Subcutaneous abdominal adipose tissue (tissue), 5 donors: ENCODE results near the gene AFM.

Source experiments
- H3K27ac ChIP-seq: one replicate; pipeline ENCODE4 v1.7.0; 2013; ENCODE audit warnings: low read depth, mild to moderate bottlenecking, inconsistent platforms, low read length, moderate library complexity
- H3K27me3 ChIP-seq, 5 donors: one replicate each; pipeline ENCODE4 v1.7.0; 2013; ENCODE audit warnings: low read length in 5 of 5, inconsistent platforms in 1 of 5; ENCODE audit not compliant: control insufficient read depth in 5 of 5, insufficient read depth in 4 of 5
- H3K36me3 ChIP-seq, 5 donors: one replicate each; pipeline ENCODE4 v1.7.0; 2013; ENCODE audit warnings: low read length in 5 of 5; ENCODE audit not compliant: control insufficient read depth in 5 of 5, insufficient read depth in 5 of 5
- H3K4me1 ChIP-seq, 5 donors: one replicate each; pipeline ENCODE4 v1.7.0; 2013; ENCODE audit warnings: low read length in 5 of 5, mild to moderate bottlenecking in 3 of 5, moderate library complexity in 1 of 5; ENCODE audit not compliant: control insufficient read depth in 5 of 5, insufficient read depth in 5 of 5
- H3K4me3 ChIP-seq, 5 donors: one replicate each; pipeline ENCODE4 v1.7.0; 2013; ENCODE audit warnings: low read length in 5 of 5, low read depth in 1 of 5
- H3K9ac ChIP-seq, 5 donors: one replicate each; pipeline ENCODE4 v1.7.0; 2013; ENCODE audit warnings: low read length in 5 of 5, mild to moderate bottlenecking in 4 of 5, moderate library complexity in 3 of 5
- H3K9me3 ChIP-seq, 5 donors: one replicate each; pipeline ENCODE4 v1.7.0; 2013; ENCODE audit warnings: low read length in 5 of 5; ENCODE audit not compliant: control insufficient read depth in 5 of 5
- donor health status: healthy.
- donor health status: healthy.
- donor health status: healthy.
- donor health status: healthy.
- donor health status: healthy.

AFM gene

GRCh38 chr4:73458184-73459047 is 23.1 kb upstream of the AFM start:
- H3K9ac ChIP-seq, result no peak overlapping the region
- H3K9me3 ChIP-seq, result peaks cover 0 to 2% (median 0%) of the 10 kb centered on the region in 5 donors
- H3K27ac ChIP-seq, result no peak overlapping the region
- H3K27me3 ChIP-seq, result peaks cover 0 to 3% (median 0%) of the 10 kb centered on the region in 5 donors
- H3K36me3 ChIP-seq, result no peaks in the 10 kb centered on the region
- H3K4me1 ChIP-seq, result no peaks in the 10 kb centered on the region
- no peak overlapping the region for H3K4me3 ChIP-seq

GRCh38 chr4:73459048-73459421 is 22.5 kb upstream of the AFM start:
- Histone ChIP-seq H3K27ac (no peak overlapping the region), H3K9me3 (peaks cover 0 to 2% (median 0%) of the 10 kb centered on the region in 5 donors), H3K36me3 (no peaks in the 10 kb centered on the region), H3K9ac (no peak overlapping the region), H3K4me3 (no peak overlapping the region), H3K4me1 (no peaks in the 10 kb centered on the region), H3K27me3 (peaks cover 0 to 3% (median 0%) of the 10 kb centered on the region in 5 donors)

- no peak overlapping the region for H3K4me3 ChIP-seq
- no peaks in the 10 kb centered on the region for H3K4me1 ChIP-seq
- H3K36me3 ChIP-seq, result no peaks in the 10 kb centered on the region
- H3K27ac ChIP-seq, result no peak overlapping the region
- peaks cover 0 to 2% (median 0%) of the 10 kb centered on the region in 5 donors for H3K9me3 ChIP-seq
- H3K27me3 ChIP-seq, result peaks cover 0 to 3% (median 0%) of the 10 kb centered on the region in 5 donors
- H3K9ac ChIP-seq, result no peak overlapping the region
Measured at GRCh38 chr4:73460913-73461522, 20.5 kb upstream of the AFM start.

GRCh38 chr4:73468170-73468569 is 13.4 kb upstream of the AFM start:
- Histone ChIP-seq H3K36me3 (no peaks in the 10 kb centered on the region), H3K27ac (no peak overlapping the region), H3K4me3 (no peak overlapping the region), H3K9me3 (peaks cover 0 to 5% (median 0%) of the 10 kb centered on the region in 5 donors), H3K9ac (no peak overlapping the region), H3K27me3 (no peaks in the 10 kb centered on the region), H3K4me1 (no peaks in the 10 kb centered on the region)

- Histone ChIP-seq H3K4me3 (no peak overlapping the region), H3K9me3 (peaks cover 0 to 6% (median 5%) of the 10 kb centered on the region in 5 donors), H3K4me1 (no peaks in the 10 kb centered on the region), H3K27ac (no peak overlapping the region), H3K27me3 (no peaks in the 10 kb centered on the region), H3K9ac (no peak overlapping the region), H3K36me3 (no peaks in the 10 kb centered on the region)
Measured at GRCh38 chr4:73470728-73471127, 10.8 kb upstream of the AFM start.

- Histone ChIP-seq H3K9ac (no peak overlapping the region), H3K36me3 (no peaks in the 10 kb centered on the region), H3K27me3 (no peaks in the 10 kb centered on the region), H3K9me3 (peaks cover 0 to 6% (median 5%) of the 10 kb centered on the region in 5 donors), H3K4me3 (no peak overlapping the region), H3K4me1 (no peaks in the 10 kb centered on the region), H3K27ac (no peak overlapping the region)
Measured at GRCh38 chr4:73477176-73477575, 4.4 kb upstream of the AFM start.

GRCh38 chr4:73479323-73479722 is 2.2 kb upstream of the AFM start:
- Histone ChIP-seq H3K9ac (no peak overlapping the region), H3K27ac (no peak overlapping the region), H3K4me1 (no peaks in the 10 kb centered on the region), H3K4me3 (no peak overlapping the region), H3K9me3 (peaks cover 0 to 6% (median 4%) of the 10 kb centered on the region in 5 donors), H3K36me3 (no peaks in the 10 kb centered on the region), H3K27me3 (no peaks in the 10 kb centered on the region)

- peaks cover 0 to 6% (median 0%) of the 10 kb centered on the region in 5 donors for H3K4me1 ChIP-seq
- H3K27me3 ChIP-seq, result peaks cover 0 to 3% (median 0%) of the 10 kb centered on the region in 5 donors
- no peak overlapping the region for H3K27ac ChIP-seq
- no peaks in the 10 kb centered on the region for H3K36me3 ChIP-seq
- H3K4me3 ChIP-seq, result no peak overlapping the region
- no peaks in the 10 kb centered on the region for H3K9me3 ChIP-seq
- no peak overlapping the region for H3K9ac ChIP-seq
Measured at GRCh38 chr4:73485085-73485484, 3.5 kb downstream of the AFM start.

- no peak overlapping the region for H3K9ac ChIP-seq
- H3K4me3 ChIP-seq, result no peak overlapping the region
- H3K36me3 ChIP-seq, result no peaks in the 10 kb centered on the region
- no peaks in the 10 kb centered on the region for H3K9me3 ChIP-seq
- peaks cover 0 to 6% (median 0%) of the 10 kb centered on the region in 5 donors for H3K4me1 ChIP-seq
- H3K27ac ChIP-seq, result no peak overlapping the region
- peaks cover 0 to 3% (median 0%) of the 10 kb centered on the region in 5 donors for H3K27me3 ChIP-seq
Measured at GRCh38 chr4:73485596-73485995, 4.1 kb downstream of the AFM start.

- Histone ChIP-seq H3K9me3 (no peaks in the 10 kb centered on the region), H3K27ac (no peak overlapping the region), H3K36me3 (no peaks in the 10 kb centered on the region), H3K4me1 (peaks cover 0 to 6% (median 0%) of the 10 kb centered on the region in 5 donors), H3K27me3 (peaks cover 0 to 3% (median 0%) of the 10 kb centered on the region in 5 donors), H3K9ac (no peak overlapping the region), H3K4me3 (no peak overlapping the region)
Measured at GRCh38 chr4:73486497-73486896, 5.0 kb downstream of the AFM start.
